Kasumi-1 (cell line): ENCODE data around the gene TMEM54.
A peak's percentile ranks its signal among the peaks of the same experiment; 100 is the strongest.

Experiments used
- DNase-seq, 2 experiments: peaks; one replicate each; lab custom pipeline; 2025; lab: John Stamatoyannopoulos, UW

Gene TMEM54

GRCh38 chr1:32895325-32896215 lies 5.6 kb downstream of the TMEM54 start:
- no peak for DNase-seq

GRCh38 chr1:32894681-32895080 lies 6.5 kb downstream of the TMEM54 start:
- no peak for DNase-seq

GRCh38 chr1:32894019-32894600 lies 7.1 kb downstream of the TMEM54 start:
- no peak for DNase-seq

GRCh38 chr1:32893198-32894018 lies 7.8 kb downstream of the TMEM54 start:
- DNase-seq = no peak

GRCh38 chr1:32892368-32893197 lies 8.6 kb downstream of the TMEM54 start:
- no peak for DNase-seq

GRCh38 chr1:32891630-32892029 lies 9.6 kb downstream of the TMEM54 start:
- DNase-seq = no peak

- DNase-seq = no peak
Measured at GRCh38 chr1:32891241-32891570, 10.0 kb downstream of the TMEM54 start.

- no peak for DNase-seq
Measured at GRCh38 chr1:32890516-32891240, 10.5 kb downstream of the TMEM54 start.

GRCh38 chr1:32889731-32890278 lies 11.4 kb downstream of the TMEM54 start:
- no peak for DNase-seq

GRCh38 chr1:32888677-32889420 lies 12.3 kb downstream of the TMEM54 start:
- DNase-seq = no peak

GRCh38 chr1:32888134-32888533 lies 13.1 kb downstream of the TMEM54 start:
- DNase-seq = no peak

- DNase-seq = no peak
Measured at GRCh38 chr1:32887623-32888022, 13.6 kb downstream of the TMEM54 start.

GRCh38 chr1:32886828-32887414 lies 14.3 kb downstream of the TMEM54 start:
- DNase-seq = no peak

GRCh38 chr1:32886004-32886827 lies 15.0 kb downstream of the TMEM54 start, which contains the start of gene HPCA:
HPCA (plus strand) TSS chr1:32886491; CDS start chr1:32888899, 2,408 bp downstream.
- DNase-seq = peak; percentile 54 to 59

- DNase-seq = no peak
Measured at GRCh38 chr1:32885676-32886003, 15.5 kb downstream of the TMEM54 start.

GRCh38 chr1:32884726-32885125 lies 16.5 kb downstream of the TMEM54 start:
- DNase-seq = no peak

GRCh38 chr1:32884032-32884372 lies 17.2 kb downstream of the TMEM54 start:
- DNase-seq = no peak

GRCh38 chr1:32883338-32884031 lies 17.7 kb downstream of the TMEM54 start:
- no peak for DNase-seq
